Measurements from ENCODE around the gene ZNF334.

The ZNF334 gene

GRCh38 chr20:46484954-46485353 lies 28.4 kb downstream of the ZNF334 start:
- no peak for DNase-seq

- no peak for DNase-seq
Measured at GRCh38 chr20:46483879-46484278, 29.5 kb downstream of the ZNF334 start.

- no peak for DNase-seq
Measured at GRCh38 chr20:46482864-46483263, 30.5 kb downstream of the ZNF334 start.

GRCh38 chr20:46477640-46478039 lies 35.7 kb downstream of the ZNF334 start:
- DNase-seq = no peak

- DNase-seq = no peak
Measured at GRCh38 chr20:46477225-46477624, 36.1 kb downstream of the ZNF334 start.

- no peak for DNase-seq
Measured at GRCh38 chr20:46468508-46468907, 44.9 kb downstream of the ZNF334 start.

GRCh38 chr20:46464451-46464850 lies 48.9 kb downstream of the ZNF334 start:
- DNase-seq = no peak

- no peak for DNase-seq
Measured at GRCh38 chr20:46463852-46464251, 49.5 kb downstream of the ZNF334 start.

GRCh38 chr20:46461808-46462207 lies 51.6 kb downstream of the ZNF334 start:
- DNase-seq = no peak

GRCh38 chr20:46458866-46459750 lies 54.3 kb downstream of the ZNF334 start:
- DNase-seq = no peak

GRCh38 chr20:46456255-46457028 lies 56.9 kb downstream of the ZNF334 start:
- no peak for DNase-seq

- DNase-seq = no peak
Measured at GRCh38 chr20:46455729-46456128, 57.6 kb downstream of the ZNF334 start.
